Gastroesophageal sphincter (tissue), 3 donors: ENCODE data around the gene C20orf144.

Experiments used
- CTCF ChIP-seq, 4 experiments: fragments of 200-600 bp in 2 of 4; fragments of 450-650 bp in 2 of 4; sonication (generic) in 1 of 4; IDR thresholded peaks; one replicate each; pipeline ENCODE4 v1.5.1; 2017 to 2019; ENCODE audit warnings: antibody characterized with exemption in 4 of 4, mild to moderate bottlenecking in 2 of 4, moderate library complexity in 2 of 4
- POLR2A ChIP-seq, 2 donors: fragments of 450-650 bp; IDR thresholded peaks; one replicate each; pipeline ENCODE4 v1.6.1; 2017; ENCODE audit warnings: antibody characterized with exemption in 2 of 2, mild to moderate bottlenecking in 2 of 2, moderate library complexity in 1 of 2
- POLR2AphosphoS5 ChIP-seq: sonication (generic); formaldehyde crosslinking; IDR thresholded peaks from one replicate; pipeline ENCODE4 v1.6.1; 2017; ENCODE audit warnings: antibody characterized with exemption

GRCh38 chr20:33671573-33672288 is 9.6 kb downstream of the C20orf144 start:
- TF ChIP-seq CTCF (IDR thresholded peaks at IDR 0.05): no peak
- no peak for TF ChIP-seq POLR2A (IDR thresholded peaks at IDR 0.05)
- no peak for TF ChIP-seq POLR2AphosphoS5
